Epithelial cell of alveolus of lung (primary cell): ENCODE measurements around the gene COLEC12. TPM values are rescaled to one million over a fixed set of nuclear protein-coding genes. Genes with fewer than 3 reads are reported as not detected.

Source experiments
- total RNA-seq: library from RNA; depleted of rRNA; stranded (reverse); fragments of >200 nt; gene quantifications from 2 replicates; pipeline ENCODE4 v1.2.1, GENCODE V29; 2015

COLEC12 gene
- 4.0 and 8.8 TPM in 2 replicates for total RNA-seq

GRCh38 chr18:500632-501405, at the start of gene COLEC12:
Gene COLEC12 (minus strand): TSS chr18:500701. CDS start chr18:500514, 187 bp downstream.

GRCh38 chr18:267688-268552, 232.6 kb downstream of the COLEC12 start, which contains the start of gene THOC1:
Gene THOC1 (minus strand): TSS chr18:268047. CDS start chr18:268019, 28 bp downstream.

Other genes with a start within 250 kb of the COLEC12 start
- 15.1 and 16.2 TPM in 2 replicates for gene THOC1, start 232.7 kb downstream of the COLEC12 start, total RNA-seq
- gene CETN1, start 79.7 kb upstream of the COLEC12 start, total RNA-seq: not detected in 2 replicates
- not detected in 2 replicates for gene CLUL1, start 96.3 kb upstream of the COLEC12 start, total RNA-seq
- 39.8 and 41.2 TPM in 2 replicates for gene TYMS, start 157.0 kb upstream of the COLEC12 start, total RNA-seq
- gene ENOSF1, start 211.9 kb upstream of the COLEC12 start, total RNA-seq: 16.4 and 32.7 TPM in 2 replicates